MM.1S (cell line): ENCODE measurements around the gene PTTG2.

ENCODE experiments used
- DNase-seq: peaks from one replicate; pipeline ENCODE4 v3.0.0-alpha.2; 2015
- H2AFZ ChIP-seq: fragments of 300-600 bp; sonication (generic); 2 replicates; pipeline ENCODE4 v1.6.0; 2016; ENCODE audit warnings: antibody characterized with exemption, low read length
- H3F3A ChIP-seq: fragments of 300-600 bp; sonication (generic); 2 replicates; pipeline ENCODE4 v1.6.1; 2016; ENCODE audit warnings: mild to moderate bottlenecking, antibody characterized with exemption, low read length, moderate library complexity, mixed read lengths; ENCODE audit not compliant: insufficient read depth
- H3K27ac ChIP-seq: fragments of 300-600 bp; sonication (generic); 2 replicates; pipeline ENCODE4 v1.5.1; 2016; ENCODE audit warnings: mild to moderate bottlenecking, low read length
- H3K27me3 ChIP-seq: fragments of 300-600 bp; sonication (generic); replicated peaks from 2 replicates; pipeline ENCODE4 v1.6.0; 2016; ENCODE audit warnings: low read length; ENCODE audit not compliant: insufficient read depth
- H3K36me3 ChIP-seq: fragments of 300-600 bp; sonication (generic); replicated peaks from 2 replicates; pipeline ENCODE4 v1.6.1; 2016; ENCODE audit warnings: mild to moderate bottlenecking, low read length, mixed read lengths; ENCODE audit not compliant: insufficient read depth
- H3K4me1 ChIP-seq: fragments of 300-600 bp; sonication (generic); 2 replicates; pipeline ENCODE4 v1.6.1; 2016; ENCODE audit warnings: low read length, mixed read lengths
- H3K4me2 ChIP-seq: fragments of 300-600 bp; sonication (generic); 2 replicates; pipeline ENCODE4 v1.6.0; 2016; ENCODE audit warnings: low read depth, low read length
- H3K4me3 ChIP-seq: fragments of 300-600 bp; sonication (generic); 2 replicates; pipeline ENCODE4 v1.5.1; 2016; ENCODE audit warnings: low read length, mixed read lengths
- H3K79me2 ChIP-seq: fragments of 300-600 bp; sonication (generic); 2 replicates; pipeline ENCODE4 v1.6.1; 2016; ENCODE audit warnings: mixed run types, low read length, mixed read lengths
- H3K9ac ChIP-seq: fragments of 300-600 bp; sonication (generic); 2 replicates; pipeline ENCODE4 v1.6.1; 2016; ENCODE audit warnings: low read length, mixed read lengths
- H3K9me2 ChIP-seq: fragments of 300-600 bp; sonication (generic); replicated peaks from 2 replicates; pipeline ENCODE4 v1.6.1; 2016; ENCODE audit warnings: mild to moderate bottlenecking, low read length, mixed read lengths; ENCODE audit not compliant: insufficient read depth
- H3K9me3 ChIP-seq: fragments of 300-600 bp; sonication (generic); replicated peaks from 2 replicates; pipeline ENCODE4 v1.6.1; 2016; ENCODE audit warnings: mild to moderate bottlenecking, low read length, mixed read lengths; ENCODE audit not compliant: insufficient read depth
- H4K20me1 ChIP-seq: fragments of 300-600 bp; sonication (generic); 2 replicates; pipeline ENCODE4 v1.6.1; 2016; ENCODE audit warnings: mild to moderate bottlenecking, low read length, moderate library complexity, mixed read lengths; ENCODE audit not compliant: insufficient read depth
- EZH2 ChIP-seq: fragments of 300-600 bp; sonication (generic); optimal IDR thresholded peaks from 2 replicates; pipeline ENCODE3; 2017; ENCODE audit warnings: low read depth, mild to moderate bottlenecking, antibody characterized with exemption, low read length, mixed read lengths
- EZH2phosphoT487 ChIP-seq: fragments of 300-600 bp; sonication (generic); IDR thresholded peaks from 2 replicates; pipeline ENCODE4 v1.6.1; 2018; ENCODE audit warnings: antibody characterized with exemption, low read length
- TF ChIP-seq, protein P1 (sequence below): fragments of 300-600 bp; sonication (generic); IDR thresholded peaks from 2 replicates; pipeline ENCODE4 v1.5.1; 2016; ENCODE audit warnings: antibody characterized with exemption, low read length, mixed read lengths

Gene PTTG2

DNA sequence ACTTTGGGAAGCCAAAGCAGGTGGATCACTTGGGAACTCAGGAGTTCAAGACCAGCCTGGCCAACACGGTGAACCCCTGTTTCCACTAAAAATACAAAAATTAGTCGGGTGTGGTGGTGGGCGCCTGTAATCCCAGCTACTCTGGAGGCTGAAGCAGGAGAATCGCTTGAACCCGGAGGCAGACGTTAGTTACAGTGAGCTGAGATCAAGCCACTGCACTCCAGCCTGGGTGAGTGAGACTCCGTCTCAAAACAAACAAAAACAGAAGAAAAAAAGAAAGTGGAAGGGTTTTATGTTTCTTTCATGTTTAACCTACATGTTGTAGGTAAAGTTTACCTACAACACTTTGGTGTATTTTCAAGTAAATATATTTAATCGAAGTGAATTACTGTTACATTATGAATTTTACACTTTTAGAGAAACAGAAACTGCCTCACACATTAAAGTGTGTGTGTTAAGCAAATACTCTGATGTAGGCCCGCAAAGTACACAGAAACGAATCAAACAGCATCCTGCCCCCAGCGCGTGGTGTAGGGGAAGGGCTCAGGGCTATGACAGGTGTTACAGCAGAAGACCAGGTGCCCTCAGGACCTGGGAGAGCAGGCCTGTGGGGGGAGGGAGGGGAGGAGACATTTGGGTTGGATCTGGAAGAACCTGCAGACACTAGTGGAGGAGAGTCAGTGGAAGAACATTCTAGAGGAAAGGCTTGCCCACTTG, 39.0 kb downstream of the PTTG2 start:
- no peaks in the 10 kb centered on the region for H4K20me1 ChIP-seq

GRCh38 chr4:37999965-38000364, 39.8 kb downstream of the PTTG2 start:
- no peak for TF ChIP-seq EZH2
- no peaks in the 10 kb centered on the region for H3K36me3 ChIP-seq
- no peaks in the 10 kb centered on the region for H3K9me2 ChIP-seq
- H3K4me1 ChIP-seq, result peaks cover 22% of the 10 kb centered on the region
- no peak overlapping the region for H3K9ac ChIP-seq
- H3K79me2 ChIP-seq, result peaks cover 73% of the 10 kb centered on the region
- no peak overlapping the region for H3K27ac ChIP-seq
- 0 out of 2 replicates have a peak, but pooled peaks cover 4% of the 10 kb centered on the region for H3F3A ChIP-seq
- H4K20me1 ChIP-seq, result no peaks in the 10 kb centered on the region
- H2AFZ ChIP-seq, result no peak overlapping the region
- DNase-seq, result no peak
- H3K27me3 ChIP-seq, result no peaks in the 10 kb centered on the region
- H3K4me3 ChIP-seq, result no peak overlapping the region
- H3K4me2 ChIP-seq, result no peak overlapping the region
- H3K9me3 ChIP-seq, result no peaks in the 10 kb centered on the region

More for the DNA sequence above, 39.0 kb downstream of the PTTG2 start:
- Histone ChIP-seq H3F3A (0 out of 2 replicates have a peak, but pooled peaks cover 11% of the 10 kb centered on the region), H3K4me1 (peaks cover 25% of the 10 kb centered on the region), H3K9me2 (no peaks in the 10 kb centered on the region), H3K36me3 (no peaks in the 10 kb centered on the region), H3K4me3 (no peak overlapping the region), H3K4me2 (no peak overlapping the region; the same call in 1 of the 2 replicates), H3K27me3 (no peaks in the 10 kb centered on the region), H2AFZ (no peak overlapping the region), H3K9ac (no peak overlapping the region), H3K9me3 (no peaks in the 10 kb centered on the region), H3K27ac (no peak overlapping the region; the same call in 1 of the 2 replicates), H3K79me2 (peaks cover 70% of the 10 kb centered on the region)
- peak; percentile 41 for DNase-seq
- TF ChIP-seq EZH2 (no peak), EZH2phosphoT487 (no peak)
- TF ChIP-seq, protein P1, sequence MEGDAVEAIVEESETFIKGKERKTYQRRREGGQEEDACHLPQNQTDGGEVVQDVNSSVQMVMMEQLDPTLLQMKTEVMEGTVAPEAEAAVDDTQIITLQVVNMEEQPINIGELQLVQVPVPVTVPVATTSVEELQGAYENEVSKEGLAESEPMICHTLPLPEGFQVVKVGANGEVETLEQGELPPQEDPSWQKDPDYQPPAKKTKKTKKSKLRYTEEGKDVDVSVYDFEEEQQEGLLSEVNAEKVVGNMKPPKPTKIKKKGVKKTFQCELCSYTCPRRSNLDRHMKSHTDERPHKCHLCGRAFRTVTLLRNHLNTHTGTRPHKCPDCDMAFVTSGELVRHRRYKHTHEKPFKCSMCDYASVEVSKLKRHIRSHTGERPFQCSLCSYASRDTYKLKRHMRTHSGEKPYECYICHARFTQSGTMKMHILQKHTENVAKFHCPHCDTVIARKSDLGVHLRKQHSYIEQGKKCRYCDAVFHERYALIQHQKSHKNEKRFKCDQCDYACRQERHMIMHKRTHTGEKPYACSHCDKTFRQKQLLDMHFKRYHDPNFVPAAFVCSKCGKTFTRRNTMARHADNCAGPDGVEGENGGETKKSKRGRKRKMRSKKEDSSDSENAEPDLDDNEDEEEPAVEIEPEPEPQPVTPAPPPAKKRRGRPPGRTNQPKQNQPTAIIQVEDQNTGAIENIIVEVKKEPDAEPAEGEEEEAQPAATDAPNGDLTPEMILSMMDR, result no peak

GRCh38 chr4:38001927-38002326, 41.7 kb downstream of the PTTG2 start:
- Histone ChIP-seq H3K4me1 (peaks cover 12% of the 10 kb centered on the region), H3K4me2 (no peak overlapping the region), H3K9ac (no peak overlapping the region), H3F3A (no peaks in the 10 kb centered on the region), H3K27ac (no peak overlapping the region), H3K4me3 (no peak overlapping the region), H3K9me3 (no peaks in the 10 kb centered on the region), H3K9me2 (no peaks in the 10 kb centered on the region), H3K36me3 (no peaks in the 10 kb centered on the region), H4K20me1 (no peaks in the 10 kb centered on the region), H3K27me3 (no peaks in the 10 kb centered on the region), H2AFZ (no peak overlapping the region), H3K79me2 (peaks cover 70% of the 10 kb centered on the region)
- no peak for DNase-seq
- TF ChIP-seq EZH2phosphoT487 (no peak), EZH2 (no peak)
- TF ChIP-seq, protein P1, result no peak

GRCh38 chr4:38002451-38003071, 42.4 kb downstream of the PTTG2 start:
- Histone ChIP-seq H3K4me2 (no peak overlapping the region), H3K9ac (no peak overlapping the region), H3K36me3 (no peaks in the 10 kb centered on the region), H2AFZ (no peak overlapping the region), H3K79me2 (peaks cover 68% of the 10 kb centered on the region), H3K27me3 (no peaks in the 10 kb centered on the region), H3F3A (no peaks in the 10 kb centered on the region), H4K20me1 (no peaks in the 10 kb centered on the region), H3K9me3 (no peaks in the 10 kb centered on the region), H3K4me1 (peaks cover 12% of the 10 kb centered on the region), H3K4me3 (no peak overlapping the region), H3K27ac (no peak overlapping the region), H3K9me2 (no peaks in the 10 kb centered on the region)
- TF ChIP-seq EZH2phosphoT487 (no peak), EZH2 (no peak)
- TF ChIP-seq, protein P1, result no peak
- no peak for DNase-seq
